ENCODE results near the gene SLC25A43.

Gene SLC25A43

GRCh38 chrX:119468551-119469312, 69.6 kb downstream of the SLC25A43 start:
- Histone ChIP-seq H3K9me3 (ENCODE audit: control insufficient read depth in 1 of 2, low read length in 2 of 2) (no peaks in the 10 kb centered on the region), H3K27me3 (ENCODE audit: low read depth, low read length) (no peaks in the 10 kb centered on the region), H3K4me1 (ENCODE audit: control insufficient read depth in 1 of 2, insufficient read depth in 2 of 2, low read length in 2 of 2) (no peaks in the 10 kb centered on the region), H3K4me3 (ENCODE audit: low read depth in 1 of 2, low read length in 2 of 2) (peak overlapping the region; percentile 70 to 77), H3K27ac (ENCODE audit: low read length) (peak overlapping the region; percentile 84), H3K36me3 (ENCODE audit: control insufficient read depth in 1 of 2, insufficient read depth in 2 of 2, low read length in 2 of 2) (peaks cover 10 to 12% of the 10 kb centered on the region in 2 donors)

GRCh38 chrX:119469313-119469635, 70.1 kb downstream of the SLC25A43 start:
- Histone ChIP-seq H3K4me3 (ENCODE audit: low read depth in 1 of 2, low read length in 2 of 2) (peak overlapping the region; percentile 70 to 77), H3K27ac (ENCODE audit: low read length) (peak overlapping the region; percentile 72), H3K9me3 (ENCODE audit: control insufficient read depth in 1 of 2, low read length in 2 of 2) (no peaks in the 10 kb centered on the region), H3K27me3 (ENCODE audit: low read depth, low read length) (no peaks in the 10 kb centered on the region), H3K4me1 (ENCODE audit: control insufficient read depth in 1 of 2, insufficient read depth in 2 of 2, low read length in 2 of 2) (no peaks in the 10 kb centered on the region), H3K36me3 (ENCODE audit: control insufficient read depth in 1 of 2, insufficient read depth in 2 of 2, low read length in 2 of 2) (peaks cover 10 to 12% of the 10 kb centered on the region in 2 donors)

- Histone ChIP-seq H3K36me3 (ENCODE audit: control insufficient read depth in 1 of 2, insufficient read depth in 2 of 2, low read length in 2 of 2) (peaks cover 10 to 12% of the 10 kb centered on the region in 2 donors), H3K27me3 (ENCODE audit: low read depth, low read length) (no peaks in the 10 kb centered on the region), H3K4me1 (ENCODE audit: control insufficient read depth in 1 of 2, insufficient read depth in 2 of 2, low read length in 2 of 2) (no peaks in the 10 kb centered on the region), H3K4me3 (ENCODE audit: low read depth in 1 of 2, low read length in 2 of 2) (no peak overlapping the region), H3K27ac (ENCODE audit: low read length) (no peak overlapping the region), H3K9me3 (ENCODE audit: control insufficient read depth in 1 of 2, low read length in 2 of 2) (no peaks in the 10 kb centered on the region)
Measured at GRCh38 chrX:119474615-119475388, 75.7 kb downstream of the SLC25A43 start.

- no peaks in the 10 kb centered on the region for H3K9me3 ChIP-seq (ENCODE audit: control insufficient read depth in 1 of 2, low read length in 2 of 2)
- H3K27ac ChIP-seq (ENCODE audit: low read length) = no peak overlapping the region
- no peaks in the 10 kb centered on the region for H3K27me3 ChIP-seq (ENCODE audit: low read depth, low read length)
- no peak overlapping the region for H3K4me3 ChIP-seq (ENCODE audit: low read depth in 1 of 2, low read length in 2 of 2)
- peaks cover 5 to 9% of the 10 kb centered on the region in 2 donors for H3K36me3 ChIP-seq (ENCODE audit: control insufficient read depth in 1 of 2, insufficient read depth in 2 of 2, low read length in 2 of 2)
- H3K4me1 ChIP-seq (ENCODE audit: control insufficient read depth in 1 of 2, insufficient read depth in 2 of 2, low read length in 2 of 2) = no peaks in the 10 kb centered on the region
Measured at GRCh38 chrX:119475389-119476101, 76.4 kb downstream of the SLC25A43 start.

- H3K27me3 ChIP-seq (ENCODE audit: low read depth, low read length) = no peaks in the 10 kb centered on the region
- no peaks in the 10 kb centered on the region for H3K36me3 ChIP-seq (ENCODE audit: control insufficient read depth in 1 of 2, insufficient read depth in 2 of 2, low read length in 2 of 2)
- H3K27ac ChIP-seq (ENCODE audit: low read length) = peak overlapping the region; percentile 49
- no peaks in the 10 kb centered on the region for H3K4me1 ChIP-seq (ENCODE audit: control insufficient read depth in 1 of 2, insufficient read depth in 2 of 2, low read length in 2 of 2)
- H3K4me3 ChIP-seq (ENCODE audit: low read depth in 1 of 2, low read length in 2 of 2) = no peak overlapping the region
- no peaks in the 10 kb centered on the region for H3K9me3 ChIP-seq (ENCODE audit: control insufficient read depth in 1 of 2, low read length in 2 of 2)
Measured at GRCh38 chrX:119477812-119478232, 78.7 kb downstream of the SLC25A43 start.

- Histone ChIP-seq H3K4me3 (ENCODE audit: low read depth in 1 of 2, low read length in 2 of 2) (no peak overlapping the region), H3K27ac (ENCODE audit: low read length) (no peak overlapping the region), H3K4me1 (ENCODE audit: control insufficient read depth in 1 of 2, insufficient read depth in 2 of 2, low read length in 2 of 2) (no peaks in the 10 kb centered on the region), H3K36me3 (ENCODE audit: control insufficient read depth in 1 of 2, insufficient read depth in 2 of 2, low read length in 2 of 2) (no peaks in the 10 kb centered on the region), H3K27me3 (ENCODE audit: low read depth, low read length) (no peaks in the 10 kb centered on the region), H3K9me3 (ENCODE audit: control insufficient read depth in 1 of 2, low read length in 2 of 2) (no peaks in the 10 kb centered on the region)
Measured at GRCh38 chrX:119478504-119478903, 79.4 kb downstream of the SLC25A43 start.

GRCh38 chrX:119479845-119480244, 80.7 kb downstream of the SLC25A43 start:
- no peaks in the 10 kb centered on the region for H3K4me1 ChIP-seq (ENCODE audit: control insufficient read depth in 1 of 2, insufficient read depth in 2 of 2, low read length in 2 of 2)
- H3K27ac ChIP-seq (ENCODE audit: low read length) = no peak overlapping the region
- no peaks in the 10 kb centered on the region for H3K27me3 ChIP-seq (ENCODE audit: low read depth, low read length)
- no peaks in the 10 kb centered on the region for H3K9me3 ChIP-seq (ENCODE audit: control insufficient read depth in 1 of 2, low read length in 2 of 2)
- no peak overlapping the region for H3K4me3 ChIP-seq (ENCODE audit: low read depth in 1 of 2, low read length in 2 of 2)
- no peaks in the 10 kb centered on the region for H3K36me3 ChIP-seq (ENCODE audit: control insufficient read depth in 1 of 2, insufficient read depth in 2 of 2, low read length in 2 of 2)

GRCh38 chrX:119481323-119481801, 82.2 kb downstream of the SLC25A43 start:
- Histone ChIP-seq H3K27me3 (ENCODE audit: low read depth, low read length) (no peaks in the 10 kb centered on the region), H3K36me3 (ENCODE audit: control insufficient read depth in 1 of 2, insufficient read depth in 2 of 2, low read length in 2 of 2) (no peaks in the 10 kb centered on the region), H3K4me3 (ENCODE audit: low read depth in 1 of 2, low read length in 2 of 2) (no peak overlapping the region), H3K4me1 (ENCODE audit: control insufficient read depth in 1 of 2, insufficient read depth in 2 of 2, low read length in 2 of 2) (no peaks in the 10 kb centered on the region), H3K9me3 (ENCODE audit: control insufficient read depth in 1 of 2, low read length in 2 of 2) (no peaks in the 10 kb centered on the region), H3K27ac (ENCODE audit: low read length) (no peak overlapping the region)

GRCh38 chrX:119482041-119482440, 82.9 kb downstream of the SLC25A43 start:
- no peaks in the 10 kb centered on the region for H3K9me3 ChIP-seq (ENCODE audit: control insufficient read depth in 1 of 2, low read length in 2 of 2)
- no peaks in the 10 kb centered on the region for H3K36me3 ChIP-seq (ENCODE audit: control insufficient read depth in 1 of 2, insufficient read depth in 2 of 2, low read length in 2 of 2)
- H3K4me1 ChIP-seq (ENCODE audit: control insufficient read depth in 1 of 2, insufficient read depth in 2 of 2, low read length in 2 of 2) = no peaks in the 10 kb centered on the region
- H3K4me3 ChIP-seq (ENCODE audit: low read depth in 1 of 2, low read length in 2 of 2) = peak overlapping the region; percentile 35 to 56
- H3K27ac ChIP-seq (ENCODE audit: low read length) = no peak overlapping the region
- no peaks in the 10 kb centered on the region for H3K27me3 ChIP-seq (ENCODE audit: low read depth, low read length)

- Histone ChIP-seq H3K27ac (ENCODE audit: low read length) (no peak overlapping the region), H3K4me3 (ENCODE audit: low read depth in 1 of 2, low read length in 2 of 2) (peak overlapping the region; percentile 35 to 56), H3K36me3 (ENCODE audit: control insufficient read depth in 1 of 2, insufficient read depth in 2 of 2, low read length in 2 of 2) (no peaks in the 10 kb centered on the region)
Measured at GRCh38 chrX:119482481-119483480, 83.6 kb downstream of the SLC25A43 start.

More at GRCh38 chrX:119482481-119483480, 83.6 kb downstream of the SLC25A43 start:
- Histone ChIP-seq H3K9me3 (ENCODE audit: control insufficient read depth in 1 of 2, low read length in 2 of 2) (no peaks in the 10 kb centered on the region), H3K4me1 (ENCODE audit: control insufficient read depth in 1 of 2, insufficient read depth in 2 of 2, low read length in 2 of 2) (no peaks in the 10 kb centered on the region), H3K27me3 (ENCODE audit: low read depth, low read length) (no peaks in the 10 kb centered on the region)

Measured in muscle layer of duodenum (tissue), 2 donors.